ENCODE results near the gene RICTOR. TPM values are rescaled to one million over a fixed set of nuclear protein-coding genes. Genes with fewer than 3 reads are reported as not detected.
A peak's percentile ranks its signal among the peaks of the same experiment; 100 is the strongest.

Gene RICTOR
- total RNA-seq, 2 donors from 2014 or later, result 42.7 to 51.0 TPM

DNA sequence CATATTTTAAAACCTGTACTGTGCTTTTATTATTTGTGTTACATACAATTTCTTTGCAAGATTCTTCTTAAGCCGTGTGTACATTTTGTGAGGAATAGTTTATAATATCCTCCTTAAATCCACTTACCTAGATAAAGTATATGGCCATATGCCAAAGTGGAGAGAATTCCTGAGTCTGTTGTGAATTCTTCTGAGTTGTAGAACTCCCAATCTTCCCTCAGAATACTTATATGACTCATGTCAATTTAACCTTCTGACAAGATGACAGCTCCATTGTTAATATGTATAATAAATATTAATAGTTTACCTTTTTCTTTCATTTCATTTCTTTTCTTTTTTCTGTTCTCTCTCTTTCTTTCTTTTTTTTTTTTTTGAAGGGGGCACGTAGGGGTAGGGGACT is 6.0 kb upstream of the RICTOR start:
- DNase-seq (ENCODE audit: low spot score) (no peak), ATAC-seq (no peak)
- peaks cover 12 to 19% of the 10 kb centered on the region in 2 donors for H3K27me3 Mint-ChIP-seq
- H3K36me3 Mint-ChIP-seq, result no peaks in the 10 kb centered on the region
- no peak overlapping the region for H3K27ac Mint-ChIP-seq
- no peak overlapping the region for H3K4me3 Mint-ChIP-seq
- peaks cover 12 to 30% of the 10 kb centered on the region in 2 donors for H3K4me1 Mint-ChIP-seq (ENCODE audit: low read depth in 2 of 2)
- no peaks in the 10 kb centered on the region for H3K9me3 Mint-ChIP-seq

DNA sequence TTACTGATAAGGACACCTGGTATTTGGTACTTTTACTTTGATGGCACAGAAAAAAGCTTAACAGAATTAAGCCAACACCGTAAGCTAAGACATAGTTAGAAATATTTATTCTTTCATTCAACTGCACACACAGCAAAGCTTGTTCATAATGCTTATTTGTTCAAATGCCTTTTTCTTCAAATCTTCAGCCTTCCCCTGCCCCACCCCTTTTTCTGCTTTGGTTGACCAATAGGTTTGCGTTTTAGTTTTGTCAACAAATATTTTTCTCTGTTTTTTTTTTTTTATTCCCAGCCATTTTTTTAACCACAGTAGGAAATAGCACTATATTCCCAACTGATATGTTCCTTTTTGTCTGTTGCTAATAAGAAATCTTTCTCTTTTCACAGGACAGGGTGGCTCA is 4.9 kb upstream of the RICTOR start:
- Mint-ChIP-seq H3K9me3 (no peaks in the 10 kb centered on the region), H3K4me1 (ENCODE audit: low read depth in 2 of 2) (peaks cover 16 to 30% of the 10 kb centered on the region in 2 donors), H3K4me3 (no peak overlapping the region), H3K27me3 (peaks cover 12 to 19% of the 10 kb centered on the region in 2 donors), H3K27ac (no peak overlapping the region), H3K36me3 (no peaks in the 10 kb centered on the region)
- DNase-seq (ENCODE audit: low spot score) (no peak), ATAC-seq (no peak)

DNA sequence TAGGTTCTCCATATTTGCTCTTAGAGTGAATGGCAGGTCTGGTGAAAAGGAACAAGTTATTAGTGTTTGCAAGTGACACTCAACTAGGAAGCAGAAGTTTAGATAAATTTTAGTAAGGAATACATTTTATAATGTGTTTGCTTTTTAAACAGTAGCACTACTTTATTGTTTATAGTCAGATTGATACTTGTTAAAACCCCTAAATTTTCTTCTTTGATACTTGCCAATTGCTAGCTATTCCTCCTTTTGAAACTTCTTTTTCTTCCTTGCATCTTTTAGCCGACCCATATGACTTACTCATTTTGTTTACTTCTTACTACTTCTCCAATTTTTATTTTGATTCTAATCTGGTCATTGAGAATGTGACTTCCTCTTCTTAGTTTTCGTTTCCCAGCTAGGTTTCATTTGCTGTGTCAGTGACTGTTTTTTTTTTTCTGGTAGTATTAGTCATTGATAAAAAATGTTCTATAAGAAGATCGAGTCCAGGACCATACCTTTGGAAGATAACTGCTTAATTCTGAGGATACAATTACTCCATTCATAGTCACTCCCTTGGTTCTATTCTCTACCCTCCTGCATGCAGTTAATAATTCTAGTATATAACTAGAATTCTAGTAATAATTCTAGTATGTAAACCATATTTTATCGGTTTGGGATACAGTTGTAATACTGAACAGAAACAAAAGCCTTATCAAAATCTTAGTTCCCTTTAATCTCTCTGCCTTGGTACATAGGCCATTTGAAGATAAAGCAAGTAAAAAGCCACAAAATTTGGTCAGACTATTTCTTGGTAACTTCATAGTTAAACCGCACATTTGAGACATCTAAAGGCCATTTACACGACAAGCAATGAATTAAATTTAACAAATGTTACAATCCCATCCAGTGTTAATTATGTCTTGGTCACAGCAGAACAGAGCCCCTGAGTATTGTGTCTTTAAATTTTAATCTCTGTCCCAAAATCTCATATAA is 2.8 kb upstream of the RICTOR start:
- Mint-ChIP-seq H3K4me1 (ENCODE audit: low read depth in 2 of 2) (peaks cover 19 to 36% of the 10 kb centered on the region in 2 donors), H3K36me3 (no peaks in the 10 kb centered on the region), H3K27me3 (peaks cover 9 to 12% of the 10 kb centered on the region in 2 donors), H3K27ac (peak overlapping the region in 1 of 2 donors; percentile 83), H3K4me3 (peak overlapping the region; percentile 74), H3K9me3 (no peaks in the 10 kb centered on the region)
- no peak for DNase-seq (ENCODE audit: low spot score)
- no peak for ATAC-seq

DNA sequence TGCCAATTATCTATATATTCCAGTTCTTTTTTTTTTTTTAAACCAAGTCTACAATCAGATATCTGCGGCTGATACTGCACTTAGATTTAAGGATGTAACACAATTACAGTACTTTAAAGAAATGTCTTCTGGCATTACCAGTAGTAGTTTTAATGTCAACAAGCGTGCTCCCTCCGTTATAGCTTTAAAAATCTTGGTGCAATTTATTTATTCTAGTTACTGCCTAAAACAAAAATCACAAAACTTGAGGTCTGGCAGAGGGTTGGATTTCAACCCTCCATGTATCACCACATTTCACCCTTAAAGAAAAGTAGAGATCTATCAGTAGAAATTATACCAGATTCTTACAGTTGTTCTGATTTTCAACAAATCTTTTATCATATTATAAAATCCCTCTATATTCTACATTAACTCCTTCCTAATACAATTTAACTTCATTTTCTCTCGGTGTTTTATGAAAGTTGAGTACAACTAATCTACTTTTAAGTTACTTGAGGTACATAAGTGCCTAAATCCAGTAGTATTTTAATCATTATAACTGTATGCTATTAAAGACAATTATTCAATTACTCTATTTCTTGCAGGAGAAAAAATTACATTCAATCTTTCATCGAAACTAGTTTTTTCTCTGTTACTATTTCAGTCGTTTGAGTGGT is 2.0 kb upstream of the RICTOR start:
- no peak for ATAC-seq
- Mint-ChIP-seq H3K36me3 (no peaks in the 10 kb centered on the region), H3K4me1 (ENCODE audit: low read depth in 2 of 2) (peaks cover 22 to 39% of the 10 kb centered on the region in 2 donors), H3K27me3 (peaks cover 8 to 12% of the 10 kb centered on the region in 2 donors), H3K27ac (peak overlapping the region in 1 of 2 donors; percentile 83), H3K4me3 (peak overlapping the region; percentile 74), H3K9me3 (no peaks in the 10 kb centered on the region)
- DNase-seq (ENCODE audit: low spot score), result no peak

DNA sequence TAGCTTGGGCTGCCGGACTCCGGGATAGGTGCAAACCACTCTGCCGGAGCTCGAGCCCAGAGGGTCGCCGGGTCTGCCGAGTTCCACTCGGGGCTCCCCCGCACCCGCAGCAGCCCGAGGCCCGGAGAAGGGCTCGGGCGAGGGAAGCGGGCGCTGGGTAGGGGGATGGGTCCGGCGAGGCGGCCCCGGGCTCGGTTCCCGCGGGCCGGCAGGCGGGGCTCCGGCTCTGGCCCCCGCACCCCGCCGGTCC is 507 bp downstream of the RICTOR start:
- DNase-seq (ENCODE audit: low spot score) (no peak), ATAC-seq (peak; percentile 66 to 68)
- peaks cover 27 to 33% of the 10 kb centered on the region in 2 donors for H3K4me1 Mint-ChIP-seq (ENCODE audit: low read depth in 2 of 2)
- H3K9me3 Mint-ChIP-seq, result no peaks in the 10 kb centered on the region
- no peaks in the 10 kb centered on the region for H3K36me3 Mint-ChIP-seq
- H3K27me3 Mint-ChIP-seq, result peaks cover 0 to 7% of the 10 kb centered on the region in 2 donors
- H3K27ac Mint-ChIP-seq, result peak overlapping the region; percentile 83 to 96
- peak overlapping the region; percentile 74 for H3K4me3 Mint-ChIP-seq

DNA sequence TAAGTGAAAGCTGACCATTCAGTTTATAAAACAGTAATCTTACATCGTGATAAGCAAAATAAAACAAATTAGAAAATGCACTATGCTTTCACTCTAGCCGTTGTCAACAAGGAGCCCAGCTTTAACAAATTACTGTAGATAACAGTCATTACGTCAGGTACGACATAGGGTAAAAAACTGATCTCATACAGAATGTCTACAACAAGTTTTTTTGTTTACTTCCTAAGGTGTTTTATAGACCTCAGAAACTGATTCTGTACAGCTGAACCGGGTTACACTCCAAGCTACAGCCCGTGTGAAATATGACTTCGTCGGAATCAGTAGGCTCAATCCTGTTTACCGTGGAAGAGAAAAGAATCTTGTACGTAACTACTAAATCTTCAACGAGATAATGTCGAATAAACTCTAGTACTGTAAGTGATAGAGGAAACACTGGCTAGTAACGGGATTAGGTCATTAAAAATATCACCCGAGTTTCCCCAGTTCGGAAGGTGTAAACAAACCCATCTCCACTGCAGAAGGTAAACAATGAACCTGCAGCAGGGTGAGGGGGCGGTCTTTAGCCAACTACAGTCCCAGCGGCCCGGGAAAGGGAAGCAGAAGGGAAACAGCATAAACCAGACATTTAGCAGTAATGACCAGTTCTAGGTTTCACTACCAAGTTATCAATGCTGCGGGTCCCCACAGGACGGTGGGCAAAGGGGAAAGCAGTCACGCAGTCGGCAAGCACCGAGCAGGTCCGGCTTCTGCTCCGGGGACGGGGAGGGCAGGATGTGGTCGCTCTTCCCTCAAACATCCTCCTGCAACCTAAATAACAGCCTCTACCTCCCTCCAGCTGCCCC is 1.1 kb downstream of the RICTOR start:
- peak; percentile 86 for DNase-seq (ENCODE audit: low spot score)
- Mint-ChIP-seq H3K27me3 (peaks cover 0 to 4% of the 10 kb centered on the region in 2 donors), H3K4me1 (ENCODE audit: low read depth in 2 of 2) (peaks cover 33 to 38% of the 10 kb centered on the region in 2 donors), H3K36me3 (peaks cover 4% of the 10 kb centered on the region), H3K27ac (peak overlapping the region; percentile 83 to 96), H3K4me3 (peak overlapping the region; percentile 74), H3K9me3 (no peaks in the 10 kb centered on the region)
- peak; percentile 71 to 78 for ATAC-seq

DNA sequence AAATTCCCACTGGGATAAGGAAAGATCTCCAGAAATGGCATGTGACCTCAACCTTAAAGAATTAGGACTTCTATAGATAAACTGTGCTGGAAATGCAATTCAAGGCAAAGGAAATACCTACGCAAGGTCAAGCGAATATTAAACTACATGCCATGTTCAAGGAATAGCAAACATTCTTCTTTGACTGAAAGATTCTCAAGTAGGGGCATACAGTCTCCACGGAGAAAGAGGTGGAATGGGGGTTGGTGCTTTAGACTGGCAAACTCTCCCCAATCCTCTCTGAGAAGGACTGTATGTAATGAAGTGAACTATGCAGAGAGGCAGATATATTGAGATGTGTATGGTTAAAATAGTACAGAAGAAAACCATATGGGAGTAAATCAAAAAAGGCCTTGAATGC is 6.1 kb downstream of the RICTOR start:
- Mint-ChIP-seq H3K4me3 (no peak overlapping the region), H3K4me1 (ENCODE audit: low read depth in 2 of 2) (peaks cover 45 to 51% of the 10 kb centered on the region in 2 donors), H3K9me3 (peaks cover 10% of the 10 kb centered on the region), H3K27me3 (no peaks in the 10 kb centered on the region), H3K36me3 (peaks cover 20% of the 10 kb centered on the region), H3K27ac (no peak overlapping the region)
- no peak for ATAC-seq
- DNase-seq (ENCODE audit: low spot score), result no peak

DNA sequence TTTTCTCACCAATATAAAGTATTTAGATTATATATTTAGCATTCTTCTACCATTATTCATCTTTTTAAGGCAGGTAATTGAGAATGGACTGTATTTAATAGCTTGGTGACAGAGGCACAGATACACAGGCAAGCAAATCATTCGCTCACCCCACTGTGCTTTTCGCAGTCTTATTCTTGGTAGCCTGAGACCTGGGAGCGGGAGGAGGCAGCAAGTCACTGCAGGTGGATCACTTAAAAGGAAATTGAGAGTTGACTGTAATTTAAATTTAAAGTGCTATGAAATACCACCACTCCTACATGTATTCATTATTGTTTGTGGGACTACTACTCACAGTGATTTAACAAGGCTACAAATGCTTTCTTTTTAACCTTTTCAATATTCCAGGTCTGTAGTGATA is 9.7 kb downstream of the RICTOR start:
- Mint-ChIP-seq H3K27me3 (no peaks in the 10 kb centered on the region), H3K36me3 (peaks cover 20% of the 10 kb centered on the region), H3K9me3 (peaks cover 10% of the 10 kb centered on the region), H3K27ac (no peak overlapping the region), H3K4me1 (ENCODE audit: low read depth in 2 of 2) (peaks cover 50 to 51% of the 10 kb centered on the region in 2 donors), H3K4me3 (no peak overlapping the region)
- DNase-seq (ENCODE audit: low spot score) (no peak), ATAC-seq (no peak)

DNA sequence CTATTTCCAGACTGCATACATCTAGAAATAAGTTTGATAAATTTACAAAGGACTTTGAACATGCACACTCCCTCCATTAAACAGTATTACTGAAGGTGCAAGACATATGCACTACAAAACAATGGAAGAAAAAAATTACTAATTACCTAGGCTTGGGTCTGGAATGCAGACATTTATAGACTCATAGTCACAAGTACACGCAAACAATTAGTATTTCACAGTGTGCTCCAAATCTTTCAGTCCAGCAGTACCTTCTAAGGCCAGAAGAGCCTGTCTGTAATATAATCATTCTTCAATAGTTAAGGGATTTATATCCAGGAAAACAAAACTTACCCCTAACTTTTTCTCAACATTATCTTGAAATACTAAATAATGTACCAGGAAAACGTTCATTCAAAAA is 11.2 kb downstream of the RICTOR start:
- Mint-ChIP-seq H3K4me1 (ENCODE audit: low read depth in 2 of 2) (peaks cover 46 to 56% of the 10 kb centered on the region in 2 donors), H3K27me3 (no peaks in the 10 kb centered on the region), H3K4me3 (no peak overlapping the region), H3K36me3 (peaks cover 16% of the 10 kb centered on the region), H3K27ac (no peak overlapping the region), H3K9me3 (peaks cover 10% of the 10 kb centered on the region)
- DNase-seq (ENCODE audit: low spot score), result no peak
- ATAC-seq, result no peak

DNA sequence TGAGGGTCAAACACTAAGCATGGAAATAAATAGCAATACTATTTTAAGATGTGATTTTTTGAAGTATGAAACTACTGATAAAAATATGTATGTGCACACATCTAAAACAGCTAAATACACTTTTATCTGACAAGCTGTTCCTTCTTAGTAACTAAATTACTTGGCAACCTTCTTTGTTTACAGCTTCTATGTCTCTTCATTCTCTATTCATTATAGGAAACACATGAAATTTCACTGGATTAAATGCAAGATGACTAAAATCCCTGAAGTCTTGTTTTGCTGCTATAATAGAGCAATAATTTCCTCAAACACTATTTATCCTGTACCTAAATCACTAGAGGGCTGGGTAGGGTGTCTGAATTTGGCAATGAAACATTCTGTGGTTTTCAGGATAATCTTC is 11.7 kb downstream of the RICTOR start:
- no peak for ATAC-seq
- Mint-ChIP-seq H3K36me3 (peaks cover 14% of the 10 kb centered on the region), H3K4me3 (no peak overlapping the region), H3K27me3 (no peaks in the 10 kb centered on the region), H3K9me3 (peaks cover 9% of the 10 kb centered on the region), H3K27ac (no peak overlapping the region), H3K4me1 (ENCODE audit: low read depth in 2 of 2) (peaks cover 44 to 55% of the 10 kb centered on the region in 2 donors)
- no peak for DNase-seq (ENCODE audit: low spot score)

DNA sequence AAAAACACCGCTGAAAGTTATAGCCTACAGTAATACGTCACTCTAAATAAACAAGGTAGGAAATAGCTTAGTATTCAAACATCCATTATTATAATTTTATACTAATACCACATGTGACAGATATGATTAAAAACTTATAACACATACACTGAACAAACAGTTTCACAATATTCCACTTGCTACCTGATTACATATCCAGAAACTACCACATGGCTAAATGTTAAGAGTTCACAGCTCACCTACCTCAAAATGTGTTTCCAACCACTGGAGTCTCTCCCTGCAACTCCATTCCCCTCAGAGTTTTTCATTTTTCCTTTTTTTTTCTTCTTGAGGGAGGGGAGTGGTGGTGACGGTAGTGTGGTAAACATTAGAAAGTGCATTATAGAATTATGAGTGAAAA is 12.1 kb downstream of the RICTOR start:
- peaks cover 7% of the 10 kb centered on the region for H3K9me3 Mint-ChIP-seq
- H3K4me1 Mint-ChIP-seq (ENCODE audit: low read depth in 2 of 2), result peaks cover 41 to 51% of the 10 kb centered on the region in 2 donors
- H3K27ac Mint-ChIP-seq, result no peak overlapping the region
- ATAC-seq, result no peak
- H3K4me3 Mint-ChIP-seq, result no peak overlapping the region
- H3K36me3 Mint-ChIP-seq, result peaks cover 9% of the 10 kb centered on the region
- H3K27me3 Mint-ChIP-seq, result no peaks in the 10 kb centered on the region
- no peak for DNase-seq (ENCODE audit: low spot score)

DNA sequence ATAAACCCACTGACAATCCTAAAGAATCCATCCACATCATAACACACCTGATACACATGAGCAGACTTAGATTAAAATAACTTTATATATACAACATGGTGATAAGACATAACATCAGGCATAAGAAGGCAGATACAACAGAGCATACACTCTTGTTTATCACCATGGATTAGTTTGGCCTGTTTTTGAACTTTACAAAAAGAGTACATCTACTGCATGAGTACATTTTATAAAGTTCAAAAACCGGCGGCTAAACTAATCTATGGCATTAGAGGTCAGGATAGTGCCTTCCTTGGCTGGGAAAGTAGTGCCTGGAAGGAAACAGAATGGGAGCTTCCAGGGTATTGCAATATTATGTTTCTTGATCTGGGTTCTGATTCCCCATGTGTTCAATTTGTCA is 15.1 kb downstream of the RICTOR start:
- H3K4me1 Mint-ChIP-seq (ENCODE audit: low read depth in 2 of 2), result peaks cover 36 to 54% of the 10 kb centered on the region in 2 donors
- DNase-seq (ENCODE audit: low spot score), result no peak
- no peak overlapping the region for H3K4me3 Mint-ChIP-seq
- no peaks in the 10 kb centered on the region for H3K9me3 Mint-ChIP-seq
- H3K27ac Mint-ChIP-seq, result peak overlapping the region; percentile 27 to 85
- H3K27me3 Mint-ChIP-seq, result no peaks in the 10 kb centered on the region
- H3K36me3 Mint-ChIP-seq, result peaks cover 6% of the 10 kb centered on the region
- ATAC-seq, result no peak

DNA sequence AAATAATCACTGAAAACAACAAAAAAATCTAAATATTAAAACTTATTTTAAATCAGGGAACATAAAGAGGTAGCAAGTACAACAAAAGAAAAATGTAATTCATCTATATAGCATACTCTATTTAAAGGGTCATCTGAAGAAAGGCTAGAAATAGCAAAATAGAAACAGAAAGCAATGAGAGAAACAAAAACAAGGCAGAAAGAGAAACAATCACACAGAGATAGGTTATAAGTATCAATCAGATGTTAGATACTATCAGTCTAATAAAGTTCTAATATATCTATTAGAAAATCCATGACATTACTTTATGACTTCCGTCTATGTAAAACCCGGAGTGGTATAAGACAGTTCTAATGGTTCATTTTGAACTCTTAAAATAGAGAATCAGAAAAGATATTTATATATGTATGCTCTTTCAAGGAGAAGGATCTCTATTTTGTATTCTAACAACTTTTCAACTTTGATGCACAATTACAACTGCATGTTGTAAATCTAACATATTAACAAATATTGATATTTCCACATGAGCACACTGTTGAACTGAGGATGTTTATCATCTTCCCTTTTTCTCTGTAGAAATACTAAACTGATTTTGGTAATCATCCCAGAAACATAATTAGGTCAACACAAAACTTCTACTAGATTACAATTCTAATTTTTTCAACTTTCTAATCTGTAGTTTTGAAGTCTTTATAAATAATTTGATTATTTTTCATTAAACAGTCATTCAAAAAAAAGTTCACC is 15.8 kb downstream of the RICTOR start:
- Mint-ChIP-seq H3K4me3 (peak overlapping the region; percentile 46), H3K36me3 (peaks cover 6% of the 10 kb centered on the region), H3K9me3 (no peaks in the 10 kb centered on the region), H3K27me3 (no peaks in the 10 kb centered on the region), H3K4me1 (ENCODE audit: low read depth in 2 of 2) (peaks cover 34 to 51% of the 10 kb centered on the region in 2 donors), H3K27ac (peak overlapping the region; percentile 27 to 85)
- no peak for DNase-seq (ENCODE audit: low spot score)
- peak in 1 of 2 donors; percentile 79 for ATAC-seq

Data from natural killer cell treated with Interleukin-12 subunit alpha and Interleukin-12 subunit beta and Interleukin-15 and Interleukin-18, amount 100 ng/mL, for 72 hours (primary cell).